Renal cortex interstitium (tissue), 11 donors: ENCODE data around the gene CEP131. TPM values are rescaled to one million over a fixed set of nuclear protein-coding genes. Genes with fewer than 3 reads are reported as not detected.

Experiments
- DNase-seq, 11 donors: peaks; one replicate each; pipeline ENCODE4 v3.0.0-alpha.2; 2013; ENCODE audit warnings: low read depth in 9 of 11, low spot score in 4 of 11; ENCODE audit errors: extremely low read depth in 1 of 11
- polyA plus RNA-seq, 3 donors: library from polyadenylated mRNA; unstranded; fragments of 120-200 nt; gene quantifications; one replicate each; pipeline ENCODE4 v1.2.1, GENCODE V29; 2013; ENCODE audit not compliant: insufficient read length in 3 of 3

Gene CEP131
- polyA plus RNA-seq, 3 donors = 14.4 to 25.3 (median 20.5) TPM

GRCh38 chr17:81253358-81254131 lies 30.8 kb upstream of the CEP131 start:
- DNase-seq = no peak

- no peak for DNase-seq
Observed at GRCh38 chr17:81252987-81253329, 30.2 kb upstream of the CEP131 start.

GRCh38 chr17:81252326-81252986 lies 29.7 kb upstream of the CEP131 start:
- DNase-seq = no peak

GRCh38 chr17:81251709-81252301 lies 29.0 kb upstream of the CEP131 start:
- no peak for DNase-seq

GRCh38 chr17:81251094-81251708 lies 28.4 kb upstream of the CEP131 start:
- no peak for DNase-seq

GRCh38 chr17:81250286-81251093 lies 27.7 kb upstream of the CEP131 start:
- no peak for DNase-seq

GRCh38 chr17:81249223-81250040 lies 26.7 kb upstream of the CEP131 start:
- no peak for DNase-seq

- DNase-seq = no peak
Observed at GRCh38 chr17:81248649-81249048, 25.9 kb upstream of the CEP131 start.

GRCh38 chr17:81247339-81247990 lies 24.7 kb upstream of the CEP131 start:
- no peak for DNase-seq

- DNase-seq = no peak
Observed at GRCh38 chr17:81246679-81247338, 24.0 kb upstream of the CEP131 start.

- DNase-seq = no peak
Observed at GRCh38 chr17:81246343-81246670, 23.5 kb upstream of the CEP131 start.

GRCh38 chr17:81245665-81246342 lies 23.0 kb upstream of the CEP131 start:
- DNase-seq = no peak

GRCh38 chr17:81245024-81245664 lies 22.4 kb upstream of the CEP131 start:
- no peak for DNase-seq

GRCh38 chr17:81244358-81245023 lies 21.7 kb upstream of the CEP131 start:
- DNase-seq = no peak

- DNase-seq = no peak
Observed at GRCh38 chr17:81243333-81243664, 20.5 kb upstream of the CEP131 start.
